HG03469 (cell line): ENCODE data around the gene SSR2.
"Not testable (repeated sequence)": the region's sequence is repeated elsewhere in the genome, so short reads cannot be mapped to it uniquely, and the experiment has no call there.

Source experiments
- ATAC-seq: cut with Tn5 transposase; IDR thresholded peaks from one replicate; pipeline ENCODE4 v1.9.1; 2021; ENCODE audit warnings: mild to moderate bottlenecking, moderate library complexity, moderate number of reproducible peaks; ENCODE audit not compliant: unreplicated experiment

SSR2 gene

GRCh38 chr1:155999964-156000363, 20.8 kb downstream of the SSR2 start:
- no peak for ATAC-seq

GRCh38 chr1:155996166-155996565, 24.6 kb downstream of the SSR2 start:
- ATAC-seq: no peak

- no peak for ATAC-seq
Observed at GRCh38 chr1:155993595-155993994, 27.2 kb downstream of the SSR2 start.

- no peak for ATAC-seq
Observed at GRCh38 chr1:155990005-155990739, 30.6 kb downstream of the SSR2 start.

GRCh38 chr1:155989242-155990004, 31.3 kb downstream of the SSR2 start:
- ATAC-seq: no peak

GRCh38 chr1:155984903-155985645, 35.7 kb downstream of the SSR2 start:
- ATAC-seq: not testable (repeated sequence)

- ATAC-seq: no peak
Observed at GRCh38 chr1:155984341-155984740, 36.4 kb downstream of the SSR2 start.

- no peak for ATAC-seq
Observed at GRCh38 chr1:155983191-155984024, 37.3 kb downstream of the SSR2 start.

GRCh38 chr1:155982106-155982505, 38.6 kb downstream of the SSR2 start:
- ATAC-seq: no peak

- ATAC-seq: no peak
Observed at GRCh38 chr1:155981266-155982088, 39.3 kb downstream of the SSR2 start.

- ATAC-seq: no peak
Observed at GRCh38 chr1:155979597-155980343, 41.0 kb downstream of the SSR2 start.

- no peak for ATAC-seq
Observed at GRCh38 chr1:155978973-155979429, 41.8 kb downstream of the SSR2 start.

- ATAC-seq: no peak
Observed at GRCh38 chr1:155978325-155978972, 42.3 kb downstream of the SSR2 start, which contains the start of gene ARHGEF2. Gene ARHGEF2 (minus strand): TSS chr1:155978547. CDS start chr1:155978427, 120 bp downstream.

- ATAC-seq: no peak
Observed at GRCh38 chr1:155977690-155978324, 42.9 kb downstream of the SSR2 start.

GRCh38 chr1:155976913-155977689, 43.6 kb downstream of the SSR2 start:
- ATAC-seq: no peak

GRCh38 chr1:155976062-155976912, 44.5 kb downstream of the SSR2 start:
- no peak for ATAC-seq
